HEK293 (cell line): ENCODE measurements around the gene IFI27L2.

Experiments
- CTCF ChIA-PET: fragments of 350-600 bp; formaldehyde crosslinking; extraction: SDS; loops from one replicate; lab custom pipeline; 2021; ENCODE audit warnings: antibody characterized with exemption; lab: Yijun Ruan, JAX
- POLR2A ChIA-PET: fragments of 300-600 bp; formaldehyde crosslinking; extraction: SDS; loops from one replicate; lab custom pipeline; 2020; ENCODE audit warnings: antibody characterized with exemption, inconsistent platforms; lab: Yijun Ruan, JAX
- H3K27ac ChIP-seq: fragments of 200-500 bp; sonication (Bioruptor generic); 2 replicates; pipeline ENCODE4 v1.5.1; 2014; ENCODE audit warnings: low read depth, low read length, control low read depth, inconsistent platforms; ENCODE audit errors: extremely low read depth
- H3K36me3 ChIP-seq, 2 experiments: fragments of 200-500 bp in 1 of 2; sonication (Bioruptor generic) in 1 of 2; 1 replicate in 1 of 2; 2 replicates in 1 of 2; pipeline ENCODE4 v1.5.1; 2014 to 2017; ENCODE audit warnings: inconsistent platforms in 2 of 2, low read length in 2 of 2; ENCODE audit not compliant: control insufficient read depth in 2 of 2, insufficient read depth in 1 of 2
- H3K4me1 ChIP-seq: fragments of 200-500 bp; sonication (Bioruptor generic); 2 replicates; pipeline ENCODE4 v1.5.1; 2014; ENCODE audit warnings: mild to moderate bottlenecking, low read length, inconsistent platforms; ENCODE audit not compliant: control insufficient read depth, insufficient read depth
- H3K4me3 ChIP-seq: 2 replicates; pipeline ENCODE4 v1.5.1; 2011; ENCODE audit warnings: low read depth, mild to moderate bottlenecking, control low read depth, low read length, moderate library complexity
- H3K9me3 ChIP-seq: fragments of 200-500 bp; sonication (Bioruptor generic); 2 replicates; pipeline ENCODE4 v1.5.1; 2014; ENCODE audit warnings: low read depth, low read length, inconsistent platforms; ENCODE audit not compliant: control insufficient read depth, insufficient read depth
- ATF2 ChIP-seq: fragments of 450-650 bp; formaldehyde crosslinking; IDR thresholded peaks from 2 replicates; pipeline ENCODE4 v1.5.1; 2016; ENCODE audit warnings: missing biosample characterization, missing genetic modification characterization, low read depth
- BCL11A ChIP-seq: fragments of 450-650 bp; formaldehyde crosslinking; IDR thresholded peaks from 2 replicates; pipeline ENCODE4 v1.5.1; 2016; ENCODE audit warnings: low read depth, missing biosample characterization, missing genetic modification characterization
- HIC1 ChIP-seq: fragments of 450-650 bp; formaldehyde crosslinking; IDR thresholded peaks from 2 replicates; pipeline ENCODE4 v1.5.1; 2016; ENCODE audit warnings: missing biosample characterization, missing genetic modification characterization
- KLF9 ChIP-seq: fragments of 450-650 bp; formaldehyde crosslinking; IDR thresholded peaks from 2 replicates; pipeline ENCODE4 v1.5.1; 2016; ENCODE audit warnings: missing biosample characterization, missing genetic modification characterization, low read depth
- MYNN ChIP-seq: fragments of 450-650 bp; formaldehyde crosslinking; IDR thresholded peaks from 2 replicates; pipeline ENCODE4 v1.5.1; 2016; ENCODE audit warnings: missing biosample characterization, missing genetic modification characterization, borderline replicate concordance
- REST ChIP-seq: fragments of 450-650 bp; formaldehyde crosslinking; IDR thresholded peaks from 2 replicates; pipeline ENCODE4 v1.5.1; 2016; ENCODE audit warnings: missing biosample characterization, missing genetic modification characterization
- SALL2 ChIP-seq: fragments of 450-650 bp; formaldehyde crosslinking; IDR thresholded peaks from 2 replicates; pipeline ENCODE4 v1.5.0; 2017; ENCODE audit warnings: missing biosample characterization, mild to moderate bottlenecking, missing genetic modification characterization, borderline replicate concordance
- SCRT1 ChIP-seq: fragments of 450-650 bp; formaldehyde crosslinking; IDR thresholded peaks from 2 replicates; pipeline ENCODE4 v1.5.1; 2016; ENCODE audit warnings: missing biosample characterization, missing genetic modification characterization, borderline replicate concordance
- SETDB1 ChIP-seq: IDR thresholded peaks from one replicate; pipeline ENCODE4 v1.6.1; 2017; ENCODE audit warnings: mild to moderate bottlenecking, low read length, moderate library complexity, mixed read lengths; ENCODE audit not compliant: insufficient read length
- ZBTB49 ChIP-seq: fragments of 450-650 bp; formaldehyde crosslinking; IDR thresholded peaks from 2 replicates; pipeline ENCODE4 v1.5.1; 2016; ENCODE audit warnings: missing biosample characterization, missing genetic modification characterization, low read depth
- ZFP41 ChIP-seq: fragments of 450-650 bp; formaldehyde crosslinking; IDR thresholded peaks from 2 replicates; pipeline ENCODE4 v1.5.1; 2016; ENCODE audit warnings: missing biosample characterization, missing genetic modification characterization, borderline replicate concordance
- ZNF155 ChIP-seq: fragments of 450-650 bp; formaldehyde crosslinking; IDR thresholded peaks from 2 replicates; pipeline ENCODE4 v1.5.1; 2016; ENCODE audit warnings: missing biosample characterization, missing genetic modification characterization
- ZNF366 ChIP-seq: fragments of 450-650 bp; formaldehyde crosslinking; conservative IDR thresholded peaks from 2 replicates; pipeline ENCODE4 v1.5.1; 2016; ENCODE audit warnings: missing biosample characterization, missing genetic modification characterization
- ZNF391 ChIP-seq: fragments of 450-650 bp; formaldehyde crosslinking; IDR thresholded peaks from 2 replicates; pipeline ENCODE4 v1.5.1; 2016; ENCODE audit warnings: low read depth, missing biosample characterization, missing genetic modification characterization, borderline replicate concordance
- ZNF416 ChIP-seq: fragments of 450-650 bp; formaldehyde crosslinking; IDR thresholded peaks from 2 replicates; pipeline ENCODE4 v1.5.1; 2016; ENCODE audit warnings: missing biosample characterization, missing genetic modification characterization
- ZNF433 ChIP-seq: fragments of 450-650 bp; formaldehyde crosslinking; IDR thresholded peaks from 2 replicates; pipeline ENCODE4 v1.5.1; 2016; ENCODE audit warnings: missing biosample characterization, missing genetic modification characterization, low read depth
- ZNF473 ChIP-seq: fragments of 450-650 bp; formaldehyde crosslinking; IDR thresholded peaks from 2 replicates; pipeline ENCODE4 v1.5.1; 2017; ENCODE audit warnings: missing biosample characterization, missing genetic modification characterization
- ZNF548 ChIP-seq: fragments of 450-650 bp; formaldehyde crosslinking; IDR thresholded peaks from 2 replicates; pipeline ENCODE4 v1.5.1; 2016; ENCODE audit warnings: missing biosample characterization, missing genetic modification characterization
- ZNF549 ChIP-seq: fragments of 450-650 bp; IDR thresholded peaks from 2 replicates; pipeline ENCODE4 v1.5.1; 2018; ENCODE audit warnings: missing biosample characterization, missing genetic modification characterization, mild to moderate bottlenecking, inconsistent platforms, moderate library complexity
- ZSCAN4 ChIP-seq: fragments of 450-650 bp; formaldehyde crosslinking; IDR thresholded peaks from 2 replicates; pipeline ENCODE4 v1.5.1; 2017; ENCODE audit warnings: missing biosample characterization, missing genetic modification characterization

The IFI27L2 gene

GRCh38 chr14:94124582-94125377 lies 4.6 kb downstream of the IFI27L2 start:
- CTCF ChIA-PET: interaction anchor here (0.5 to 1.4 kb wide), 3 partner anchors 11 to 103 kb away, joined by 3 to 6 read pairs (median 3); no protein-coding TSS in a partner anchor

GRCh38 chr14:94123868-94124267 lies 5.5 kb downstream of the IFI27L2 start:
- POLR2A ChIA-PET: no interaction called here
- Histone ChIP-seq H3K36me3 (no peaks in the 10 kb centered on the region), H3K9me3 (no peaks in the 10 kb centered on the region), H3K4me3 (no peak overlapping the region), H3K27ac (no peak overlapping the region), H3K4me1 (no peaks in the 10 kb centered on the region)
- CTCF ChIA-PET: interaction anchor here (0.6 to 0.7 kb wide), 2 partner anchors 18 to 102 kb away, joined by 3 read pairs; no protein-coding TSS in a partner anchor
- no peak for TF ChIP-seq ZNF391 (tag by site-specific recombination)
- TF ChIP-seq ZNF433 (tag by site-specific recombination): no peak
- no peak for TF ChIP-seq ZBTB49 (tag by site-specific recombination)
- no peak for TF ChIP-seq ZNF473 (tag by site-specific recombination)
- no peak for TF ChIP-seq ZNF155
- no peak for TF ChIP-seq ZSCAN4 (tag by site-specific recombination)
- no peak for TF ChIP-seq ZFP41 (tag by site-specific recombination)
- no peak for TF ChIP-seq SALL2 (tag by site-specific recombination)

More at GRCh38 chr14:94124582-94125377, 4.6 kb downstream of the IFI27L2 start:
- H3K36me3 ChIP-seq: no peaks in the 10 kb centered on the region
- no peaks in the 10 kb centered on the region for H3K4me1 ChIP-seq
- POLR2A ChIA-PET: no interaction called here
- no peaks in the 10 kb centered on the region for H3K9me3 ChIP-seq
- H3K27ac ChIP-seq: no peak overlapping the region
- TF ChIP-seq ZNF416 (tag by site-specific recombination) (no peak), KLF9 (tag by site-specific recombination) (no peak), BCL11A (tag by site-specific recombination) (no peak), ZNF366 (tag by site-specific recombination) (no peak), SETDB1 (no peak), ATF2 (tag by site-specific recombination) (no peak), MYNN (tag by site-specific recombination) (no peak), SCRT1 (no peak), ZNF549 (tag by site-specific recombination) (no peak), REST (tag by site-specific recombination) (no peak), HIC1 (tag by site-specific recombination) (no peak), ZNF548 (tag by site-specific recombination) (no peak)
- H3K4me3 ChIP-seq: no peak overlapping the region
